K562 (cell line): ENCODE data around the gene ROBO1. TPM values are rescaled to one million over a fixed set of nuclear protein-coding genes. Genes with fewer than 3 reads are reported as not detected.

Experiments
- ATAC-seq: fragments of 200-7000 bp; cut with Tn5 transposase; 3 replicates; pipeline ENCODE4 v1.9.1; 2020; ENCODE audit warnings: moderate library complexity
- BruUV-seq: library from RNA; stranded (reverse); fragments of 400-500 nt; replicated peaks from 2 replicates; lab custom pipeline; 2021; lab: Mats Ljungman, UMichigan
- CTCF ChIA-PET: fragments of 300-600 bp; formaldehyde crosslinking; extraction: SDS; loops from one replicate; lab custom pipeline; 2021; ENCODE audit warnings: low intra/inter-chr PET ratio; lab: Yijun Ruan, JAX
- POLR2A ChIA-PET: fragments of 300-600, 350-650 bp; sonication (Branson Sonifier 250); formaldehyde crosslinking; extraction: SDS; loops from one replicate; lab custom pipeline; 2021; ENCODE audit warnings: antibody characterized with exemption, inconsistent platforms; lab: Yijun Ruan, JAX
- DNase-seq, 4 experiments: peaks; one replicate each; pipeline versions ENCODE4 v3.0.0 to v3.0.0-alpha.2; 2011 to 2018; ENCODE audit warnings: low spot score in 3 of 4, mixed read lengths in 3 of 4; ENCODE audit errors: extremely low read depth in 1 of 4
- FAIRE-seq: peaks from 2 replicates; lab custom pipeline; 2011; peaks lifted over from hg19 to GRCh38; lab: Jason Lieb, UNC
- H2AFZ ChIP-seq: 2 replicates; pipeline ENCODE4 v1.6.0; 2011; ENCODE audit warnings: low read depth, low read length, control low read depth, inconsistent platforms
- H3K27ac ChIP-seq: fragments of 200-600 bp; 3 replicates; pipeline ENCODE4 v1.8.0; 2011; ENCODE audit warnings: low read depth, mild to moderate bottlenecking, control low read depth, inconsistent platforms, low read length, moderate library complexity, mixed read lengths; ENCODE audit errors: extremely low read depth
- H3K27me3 ChIP-seq, 2 experiments: fragments of 300-600 bp in 1 of 2; 2 replicates in 1 of 2; 3 replicates in 1 of 2; pipeline versions ENCODE4 v1.6.0 to v1.8.0; 2011; ENCODE audit warnings: inconsistent platforms in 2 of 2, low read length in 2 of 2, mild to moderate bottlenecking in 1 of 2, mixed read lengths in 1 of 2, moderate library complexity in 1 of 2; ENCODE audit not compliant: control insufficient read depth in 2 of 2, insufficient read depth in 2 of 2
- H3K36me3 ChIP-seq: fragments of 300-600 bp; 3 replicates; pipeline ENCODE4 v1.8.0; 2011; ENCODE audit warnings: mild to moderate bottlenecking, low read length, inconsistent platforms; ENCODE audit not compliant: control insufficient read depth, insufficient read depth
- H3K4me1 ChIP-seq, 2 experiments: fragments of 200-600 bp in 1 of 2; replicated peaks in 1 of 2; 2 replicates in 1 of 2; 3 replicates in 1 of 2; pipeline versions ENCODE4 v1.5.1 to v1.8.0; 2011; ENCODE audit warnings: inconsistent platforms in 2 of 2, low read length in 2 of 2, mild to moderate bottlenecking in 1 of 2, mixed read lengths in 1 of 2, moderate library complexity in 1 of 2; ENCODE audit not compliant: control insufficient read depth in 2 of 2, insufficient read depth in 2 of 2
- H3K4me2 ChIP-seq: 2 replicates; pipeline ENCODE4 v1.6.1; 2011; ENCODE audit warnings: low read length, control low read depth, inconsistent platforms, mixed read lengths; ENCODE audit not compliant: insufficient read depth
- H3K4me3 ChIP-seq: fragments of 200-600 bp; sonication (generic), shearing (Covaris generic); 2 replicates; pipeline ENCODE4 v1.5.1; 2016; ENCODE audit warnings: control low read depth, inconsistent platforms
- H3K79me2 ChIP-seq: fragments of 200-600 bp; 3 replicates; pipeline ENCODE4 v1.8.0; 2011; ENCODE audit warnings: low read length, inconsistent platforms; ENCODE audit not compliant: control insufficient read depth, insufficient read depth
- H3K9ac ChIP-seq, 2 experiments: 2 replicates each; pipeline versions ENCODE4 v1.6.0 to v1.6.1; 2011; ENCODE audit warnings: low read depth in 2 of 2, low read length in 2 of 2, control low read depth in 1 of 2, inconsistent platforms in 1 of 2, mild to moderate bottlenecking in 1 of 2, mixed read lengths in 1 of 2; ENCODE audit not compliant: insufficient read depth in 1 of 2
- H3K9me1 ChIP-seq: one replicate; pipeline ENCODE4 v1.6.0; 2011; ENCODE audit warnings: inconsistent platforms, mild to moderate bottlenecking, low read length, moderate library complexity; ENCODE audit not compliant: control insufficient read depth, insufficient read depth
- H3K9me3 ChIP-seq: replicated peaks from 2 replicates; pipeline ENCODE4 v1.5.1; 2011; ENCODE audit warnings: low read depth, low read length, inconsistent platforms; ENCODE audit not compliant: control insufficient read depth, insufficient read depth
- H4K20me1 ChIP-seq: replicated peaks from 2 replicates; pipeline ENCODE4 v1.6.1; 2011; ENCODE audit warnings: low read length, inconsistent platforms, mixed read lengths; ENCODE audit not compliant: control insufficient read depth, insufficient read depth
- ASH1L ChIP-seq: fragments of 450-650 bp; IDR thresholded peaks from 2 replicates; pipeline ENCODE4 v1.6.1; 2018; ENCODE audit warnings: borderline replicate concordance, mild to moderate bottlenecking, low read depth; ENCODE audit not compliant: partially characterized antibody
- BCL6 ChIP-seq: fragments of 250-450 bp; sonication (Bioruptor Pico); IDR thresholded peaks from 2 replicates; pipeline ENCODE4 v1.4.0; 2020
- C11orf30 ChIP-seq: fragments of 450-650 bp; IDR thresholded peaks from 2 replicates; pipeline ENCODE4 v1.6.1; 2016; ENCODE audit warnings: low read depth, mild to moderate bottlenecking
- CC2D1A ChIP-seq: fragments of 450-650 bp; IDR thresholded peaks from 2 replicates; pipeline ENCODE4 v1.6.1; 2017; ENCODE audit warnings: mild to moderate bottlenecking
- CCAR2 ChIP-seq: fragments of 200-400 bp; formaldehyde crosslinking; IDR thresholded peaks from 2 replicates; pipeline ENCODE4 v1.6.1; 2017; ENCODE audit warnings: mild to moderate bottlenecking, low read depth, low read length
- CHD4 ChIP-seq: fragments of 200-600 bp; sonication (generic); IDR thresholded peaks from 3 replicates; pipeline ENCODE4 v1.6.1; 2012; ENCODE audit warnings: low read depth, mild to moderate bottlenecking, mixed read lengths, low read length, inconsistent platforms; ENCODE audit not compliant: insufficient read depth, insufficient replicate concordance, poor library complexity, severe bottlenecking
- FOXA3 ChIP-seq, 2 experiments: fragments of 450-650 bp in 1 of 2; sonication (generic) in 1 of 2; formaldehyde crosslinking; IDR thresholded peaks in 1 of 2; conservative IDR thresholded peaks in 1 of 2; 2 replicates each; pipeline versions ENCODE4 v1.4.0 to v1.8.0; 2020 to 2022; ENCODE audit warnings: mild to moderate bottlenecking in 2 of 2, missing genetic modification reagents in 1 of 2
- GABPB1 ChIP-seq: sonication (generic); formaldehyde crosslinking; IDR thresholded peaks from 2 replicates; pipeline ENCODE4 v1.8.0; 2022; ENCODE audit warnings: mild to moderate bottlenecking, missing genetic modification reagents
- HES1 ChIP-seq: fragments of 450-650 bp; IDR thresholded peaks from 2 replicates; pipeline ENCODE4 v1.6.1; 2016; ENCODE audit warnings: low read depth, mild to moderate bottlenecking, moderate library complexity
- SAFB ChIP-seq: fragments of 200-400 bp; formaldehyde crosslinking; IDR thresholded peaks from 2 replicates; pipeline ENCODE4 v1.6.1; 2017; ENCODE audit warnings: low read depth, low read length, borderline replicate concordance
- SMARCC2 ChIP-seq: fragments of 450-650 bp; IDR thresholded peaks from 2 replicates; pipeline ENCODE4 v1.6.1; 2017; ENCODE audit warnings: antibody characterized with exemption, moderate library complexity, mild to moderate bottlenecking, low read depth
- SREBF1 ChIP-seq: fragments of 150-350 bp; IDR thresholded peaks from 2 replicates; pipeline ENCODE4 v1.6.1; 2014; ENCODE audit warnings: antibody characterized with exemption, low read depth, low read length, borderline replicate concordance
- SRSF7 ChIP-seq: fragments of 200-400 bp; formaldehyde crosslinking; optimal IDR thresholded peaks from 2 replicates; pipeline ENCODE3; 2017; ENCODE audit warnings: mild to moderate bottlenecking, low read depth, low read length
- ZNF224 ChIP-seq: sonication (generic); formaldehyde crosslinking; IDR thresholded peaks from 2 replicates; pipeline ENCODE4 v1.8.0; 2022; ENCODE audit warnings: mild to moderate bottlenecking, missing genetic modification reagents
- WGBS: fragments of 100-300 bp; shearing (Covaris generic); methylation state at CpG from one replicate; pipeline ENCODE4 v1.1.6; 2016; ENCODE audit warnings: low coverage, mixed read lengths; ENCODE audit not compliant: insufficient coverage; ENCODE audit errors: missing lambda C conversion rate; 5-methylcytosine and 5-hydroxymethylcytosine counted together
- in situ Hi-C: fragments of 300-500 bp; cut with MboI; formaldehyde crosslinking; loops from 4 replicates; pipeline ENCODE4 v1.15.0; 2018; ENCODE audit warnings: inconsistent platforms, mixed read lengths
- intact Hi-C: fragments of 100-400 bp; cut with micrococcal nuclease; formaldehyde crosslinking; loops from 2 replicates; pipeline ENCODE4 v1.14.2; 2022
- polyA plus RNA-seq, 8 experiments: library from polyadenylated mRNA; depleted of rRNA in 4 of 8; stranded (reverse) in 5 of 8; unstranded in 3 of 8; fragments of >200 nt; fragmentation: Nextera tagmentation in 2 of 8; fragmentation: Illumina TruSeq in 1 of 8; extraction: Ambion mirVana in 2 of 8; extraction: Trizol in 1 of 8; gene quantifications; 2 replicates each; pipeline versions ENCODE4 v1.2.1 to v1.2.3, GENCODE V29; 2011 to 2014; ENCODE audit warnings: inconsistent platforms in 1 of 8, missing spikeins in 1 of 8
- total RNA-seq, 7 experiments: library from RNA; depleted of rRNA in 6 of 7; stranded (reverse); fragments of >200 nt in 6 of 7; fragmentation: Illumina TruSeq in 2 of 7; extraction: Trizol in 2 of 7; gene quantifications; 2 replicates each; pipeline versions ENCODE4 v1.2.1 to v1.2.3, GENCODE V29; 2011 to 2021; ENCODE audit warnings: low replicate concordance in 1 of 7
- TF ChIP-seq, protein P1 (sequence below): fragments of 450-650 bp; IDR thresholded peaks from one replicate; pipeline ENCODE4 v1.6.1; 2018; ENCODE audit warnings: mild to moderate bottlenecking, moderate library complexity; ENCODE audit not compliant: partially characterized antibody
- TF ChIP-seq, protein P2 (sequence below): fragments of 250-450 bp; sonication (Bioruptor Pico); IDR thresholded peaks from 2 replicates; pipeline ENCODE4 v1.5.0; 2021
- TF ChIP-seq, protein P3 (sequence below): fragments of 250-450 bp; sonication (Bioruptor Pico); IDR thresholded peaks from 2 replicates; pipeline ENCODE4 v1.6.1; 2021; ENCODE audit warnings: mild to moderate bottlenecking

ROBO1 gene
- total and polyA plus RNA-seq, 9 of the 15 experiments (the other 6 are each of a cell fraction or from before 2014, with no cell fraction given) = 0.01 to 0.53 (median 0.17) TPM; not detected in 5

- WGBS = 0% methylated on average over 5 of the region's 5 CpGs
- BruUV-seq = no TSS peak
- no peaks in the 10 kb centered on the region for H3K36me3 ChIP-seq
- no peaks in the 10 kb centered on the region for H3K79me2 ChIP-seq
- H3K27ac ChIP-seq = no peak overlapping the region
- H4K20me1 ChIP-seq = no peaks in the 10 kb centered on the region
- ATAC-seq (no peak), FAIRE-seq (no peak), DNase-seq (no peak)
- no peaks in the 10 kb centered on the region for H3K27me3 ChIP-seq
- H3K4me2 ChIP-seq = no peak overlapping the region
- CTCF ChIA-PET = no interaction called here
- H3K9me1 ChIP-seq = no peaks in the 10 kb centered on the region
- in situ Hi-C loops = no loop called here
- H3K9me3 ChIP-seq = no peaks in the 10 kb centered on the region
- no peak overlapping the region for H3K9ac ChIP-seq
- POLR2A ChIA-PET = no interaction called here
- intact Hi-C loops = no loop called here
- no peaks in the 10 kb centered on the region for H3K4me1 ChIP-seq
- no peak overlapping the region for H3K4me3 ChIP-seq
- H2AFZ ChIP-seq = no peak overlapping the region
- no peak for TF ChIP-seq ASH1L
- TF ChIP-seq BCL6 (CRISPR knock-in tag) = no peak
- TF ChIP-seq CC2D1A = no peak
- no peak for TF ChIP-seq CCAR2
- TF ChIP-seq SAFB = no peak
- no peak for TF ChIP-seq FOXA3 (CRISPR knock-in tag; conservative IDR thresholded peaks at IDR 0.05 in 1 of 2, IDR thresholded peaks at IDR 0.05 in 1 of 2)
- no peak for TF ChIP-seq GABPB1 (CRISPR knock-in tag)
- TF ChIP-seq, protein P1, sequence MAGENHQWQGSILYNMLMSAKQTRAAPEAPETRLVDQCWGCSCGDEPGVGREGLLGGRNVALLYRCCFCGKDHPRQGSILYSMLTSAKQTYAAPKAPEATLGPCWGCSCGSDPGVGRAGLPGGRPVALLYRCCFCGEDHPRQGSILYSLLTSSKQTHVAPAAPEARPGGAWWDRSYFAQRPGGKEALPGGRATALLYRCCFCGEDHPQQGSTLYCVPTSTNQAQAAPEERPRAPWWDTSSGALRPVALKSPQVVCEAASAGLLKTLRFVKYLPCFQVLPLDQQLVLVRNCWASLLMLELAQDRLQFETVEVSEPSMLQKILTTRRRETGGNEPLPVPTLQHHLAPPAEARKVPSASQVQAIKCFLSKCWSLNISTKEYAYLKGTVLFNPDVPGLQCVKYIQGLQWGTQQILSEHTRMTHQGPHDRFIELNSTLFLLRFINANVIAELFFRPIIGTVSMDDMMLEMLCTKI = no peak
- TF ChIP-seq SREBF1 = no peak
- TF ChIP-seq, protein P2, sequence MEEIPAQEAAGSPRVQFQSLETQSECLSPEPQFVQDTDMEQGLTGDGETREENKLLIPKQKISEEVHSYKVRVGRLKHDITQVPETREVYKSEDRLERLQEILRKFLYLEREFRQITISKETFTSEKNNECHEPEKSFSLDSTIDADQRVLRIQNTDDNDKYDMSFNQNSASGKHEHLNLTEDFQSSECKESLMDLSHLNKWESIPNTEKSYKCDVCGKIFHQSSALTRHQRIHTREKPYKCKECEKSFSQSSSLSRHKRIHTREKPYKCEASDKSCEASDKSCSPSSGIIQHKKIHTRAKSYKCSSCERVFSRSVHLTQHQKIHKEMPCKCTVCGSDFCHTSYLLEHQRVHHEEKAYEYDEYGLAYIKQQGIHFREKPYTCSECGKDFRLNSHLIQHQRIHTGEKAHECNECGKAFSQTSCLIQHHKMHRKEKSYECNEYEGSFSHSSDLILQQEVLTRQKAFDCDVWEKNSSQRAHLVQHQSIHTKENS = no peak
- no peak for TF ChIP-seq CHD4
- TF ChIP-seq, protein P3, sequence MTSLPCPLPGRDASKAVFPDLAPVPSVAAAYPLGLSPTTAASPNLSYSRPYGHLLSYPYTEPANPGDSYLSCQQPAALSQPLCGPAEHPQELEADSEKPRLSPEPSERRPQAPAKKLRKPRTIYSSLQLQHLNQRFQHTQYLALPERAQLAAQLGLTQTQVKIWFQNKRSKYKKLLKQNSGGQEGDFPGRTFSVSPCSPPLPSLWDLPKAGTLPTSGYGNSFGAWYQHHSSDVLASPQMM (CRISPR knock-in tag) = no peak
- TF ChIP-seq SRSF7 = no peak
- no peak for TF ChIP-seq C11orf30
- no peak for TF ChIP-seq SMARCC2
- no peak for TF ChIP-seq HES1
- no peak for TF ChIP-seq ZNF224
These were observed 904.2 kb downstream of the ROBO1 start for GRCh38 chr3:78863306-78864203.
